Coronary artery (tissue), 2 donors: ENCODE results near the gene NEDD4L.

ENCODE experiments used
- DNase-seq: peaks from one replicate; pipeline ENCODE4 v3.0.0-alpha.2; 2017; ENCODE audit warnings: low spot score
- H3K27ac ChIP-seq, 2 donors: fragments of 200-600 bp; sonication (generic); one replicate each; pipeline ENCODE4 v1.5.1; 2016 to 2019
- H3K4me3 ChIP-seq: fragments of 200-600 bp; sonication (generic); 2 replicates; pipeline ENCODE4 v1.5.1; 2016; ENCODE audit warnings: mild to moderate bottlenecking, moderate library complexity
- CTCF ChIP-seq: fragments of 200-600 bp; sonication (generic); IDR thresholded peaks from one replicate; pipeline ENCODE4 v1.5.1; 2019; ENCODE audit warnings: antibody characterized with exemption

The NEDD4L gene

GRCh38 chr18:58225101-58225500, 181.1 kb downstream of the NEDD4L start:
- no peak for DNase-seq
- no peak for TF ChIP-seq CTCF
- Histone ChIP-seq H3K27ac (no peak overlapping the region), H3K4me3 (no peak overlapping the region)

- DNase-seq, result no peak
- H3K27ac ChIP-seq, result no peak overlapping the region
- no peak for TF ChIP-seq CTCF
- no peak overlapping the region for H3K4me3 ChIP-seq
Observed at GRCh38 chr18:58226429-58226828, 182.4 kb downstream of the NEDD4L start.

GRCh38 chr18:58227361-58227930, 183.4 kb downstream of the NEDD4L start:
- DNase-seq, result no peak
- no peak for TF ChIP-seq CTCF
- no peak overlapping the region for H3K4me3 ChIP-seq
- no peak overlapping the region for H3K27ac ChIP-seq

GRCh38 chr18:58228176-58228575, 184.2 kb downstream of the NEDD4L start:
- H3K27ac ChIP-seq, result no peak overlapping the region
- DNase-seq, result no peak
- no peak for TF ChIP-seq CTCF
- no peak overlapping the region for H3K4me3 ChIP-seq

- no peak overlapping the region for H3K4me3 ChIP-seq
- no peak for DNase-seq
- TF ChIP-seq CTCF, result no peak
- no peak overlapping the region for H3K27ac ChIP-seq
Observed at GRCh38 chr18:58228762-58229161, 184.7 kb downstream of the NEDD4L start.

- H3K27ac ChIP-seq, result no peak overlapping the region
- no peak overlapping the region for H3K4me3 ChIP-seq
- no peak for TF ChIP-seq CTCF
- DNase-seq, result no peak
Observed at GRCh38 chr18:58229162-58229561, 185.1 kb downstream of the NEDD4L start.

GRCh38 chr18:58230438-58231179, 186.6 kb downstream of the NEDD4L start:
- Histone ChIP-seq H3K4me3 (no peak overlapping the region), H3K27ac (no peak overlapping the region)
- no peak for DNase-seq
- TF ChIP-seq CTCF, result no peak
